ENCODE measurements around the gene PDPK1. TPM values are rescaled to one million over a fixed set of nuclear protein-coding genes. Genes with fewer than 3 reads are reported as not detected.
"Not testable (repeated sequence)": the region's sequence is repeated elsewhere in the genome, so short reads cannot be mapped to it uniquely, and the experiment has no call there.

PDPK1 gene
- total and polyA plus RNA-seq, 2 of the 4 experiments (the other 2 are of a cell fraction) = 10.6 to 27.3 TPM

DNA sequence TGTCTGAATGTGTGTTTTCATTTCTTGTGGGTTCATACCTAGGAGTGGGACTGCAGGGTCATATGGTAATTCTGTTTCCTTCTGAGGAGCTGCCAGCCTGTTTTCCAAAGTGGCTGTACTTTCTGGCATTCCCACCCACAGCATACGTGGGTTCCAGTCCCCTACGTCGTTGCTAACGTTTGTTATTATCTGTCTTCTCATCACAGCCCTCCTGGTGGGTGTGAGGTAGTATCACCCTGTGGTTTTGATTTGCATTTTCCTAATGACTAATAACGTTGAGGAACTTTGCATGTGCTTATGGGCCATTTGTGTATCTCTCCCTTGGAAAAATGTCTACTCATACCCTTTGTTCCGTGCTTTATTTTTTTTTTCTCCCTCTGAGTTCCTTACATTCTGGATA, 89.3 kb downstream of the PDPK1 start:
- DNase-seq; H3K27ac ChIP-seq (ENCODE audit: insufficient read depth, low read length); H3K4me2 ChIP-seq (ENCODE audit: low read depth, low read length); H3K14ac ChIP-seq (replicated peaks; ENCODE audit: low read depth, low read length); H2AK5ac ChIP-seq (ENCODE audit: low read depth, low read length); H3K79me1 ChIP-seq (ENCODE audit: low read depth in 1 of 2, low read length in 2 of 2); H4K91ac ChIP-seq (ENCODE audit: insufficient read depth, low read depth, low read length); BruUV-seq (replicated peaks); H3K27me3 ChIP-seq (ENCODE audit: control insufficient read depth, insufficient read depth, low read length); H2BK120ac ChIP-seq (ENCODE audit: low read depth, low read length); H2BK15ac ChIP-seq (ENCODE audit: low read depth, low read length); H2BK20ac ChIP-seq (ENCODE audit: low read depth, low read length); H3K9me3 ChIP-seq (ENCODE audit: control insufficient read depth, insufficient read depth, low read length); H3K23ac ChIP-seq (ENCODE audit: low read depth, low read length); H3K9me1 ChIP-seq (ENCODE audit: insufficient read depth, low read length); H4K8ac ChIP-seq (ENCODE audit: low read depth in 2 of 2, low read length in 2 of 2); H3K56ac ChIP-seq (ENCODE audit: extremely low read depth, insufficient read depth, low read length); H2BK5ac ChIP-seq (ENCODE audit: low read depth, low read length, poor library complexity, severe bottlenecking); POLR2A ChIA-PET (ENCODE audit: unreplicated experiment); H4K20me1 ChIP-seq (ENCODE audit: insufficient read depth, low read length); H3K4me1 ChIP-seq (ENCODE audit: control insufficient read depth, insufficient read depth, low read length); H4K5ac ChIP-seq (ENCODE audit: low read depth, low read length); intact Hi-C loops (cut with micrococcal nuclease); CTCF ChIA-PET; ATAC-seq (ENCODE audit: low read depth); in situ Hi-C loops (cut with MboI; ENCODE audit: low sequenced_read_pairs); H2AK9ac ChIP-seq (replicated peaks; ENCODE audit: low read depth, low read length, poor library complexity); H2AFZ ChIP-seq (replicated peaks; ENCODE audit: low read length, poor library complexity); H3K36me3 ChIP-seq (ENCODE audit: control insufficient read depth, insufficient read depth, low read length); H3K4ac ChIP-seq (ENCODE audit: low read depth, low read length); dilution Hi-C loops (cut with HindIII; ENCODE audit: low sequenced_read_pairs, unreplicated experiment); H3K9ac ChIP-seq (ENCODE audit: low read depth, low read length); H3K4me3 ChIP-seq (ENCODE audit: insufficient read depth, low read depth, low read length); H3K18ac ChIP-seq (ENCODE audit: low read depth, low read length): not testable (repeated sequence)
- WGBS, 2 experiments (ENCODE audit: extremely low coverage in 2 of 2, insufficient read length in 1 of 2) = no CpG with 5 or more reads among the region's 6 CpGs

DNA sequence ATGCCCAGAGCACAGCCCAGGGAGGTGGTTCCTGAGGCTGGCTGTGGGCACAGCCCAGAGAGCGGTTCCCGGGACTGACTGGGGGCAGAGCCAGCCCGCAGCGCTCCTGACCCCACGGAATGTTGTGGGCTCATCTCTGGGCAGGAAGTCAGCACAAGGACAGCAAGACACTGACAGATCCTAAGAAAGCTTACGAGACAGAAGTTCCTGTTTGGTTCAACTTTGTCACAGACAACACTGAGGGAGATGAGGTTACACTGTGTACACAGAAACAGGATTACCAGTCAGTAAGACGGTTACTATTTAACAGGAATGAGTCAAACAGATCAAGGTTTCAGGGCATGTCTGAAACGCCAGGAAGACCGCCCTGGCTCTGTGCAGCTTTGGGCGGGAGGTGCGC, 93.4 kb downstream of the PDPK1 start:
- in situ Hi-C loops (cut with MboI; ENCODE audit: low sequenced_read_pairs); H3K36me3 ChIP-seq (ENCODE audit: control insufficient read depth, insufficient read depth, low read length); intact Hi-C loops (cut with micrococcal nuclease); H4K8ac ChIP-seq (ENCODE audit: low read depth in 2 of 2, low read length in 2 of 2); H3K27me3 ChIP-seq (ENCODE audit: control insufficient read depth, insufficient read depth, low read length); DNase-seq; H3K4me3 ChIP-seq (ENCODE audit: insufficient read depth, low read depth, low read length); H2AK5ac ChIP-seq (ENCODE audit: low read depth, low read length); H3K9me3 ChIP-seq (ENCODE audit: control insufficient read depth, insufficient read depth, low read length); H3K56ac ChIP-seq (ENCODE audit: extremely low read depth, insufficient read depth, low read length); H3K23ac ChIP-seq (ENCODE audit: low read depth, low read length); H3K9me1 ChIP-seq (ENCODE audit: insufficient read depth, low read length); H2AK9ac ChIP-seq (replicated peaks; ENCODE audit: low read depth, low read length, poor library complexity); H2BK15ac ChIP-seq (ENCODE audit: low read depth, low read length); H2BK5ac ChIP-seq (ENCODE audit: low read depth, low read length, poor library complexity, severe bottlenecking); H2BK20ac ChIP-seq (ENCODE audit: low read depth, low read length); H2AFZ ChIP-seq (replicated peaks; ENCODE audit: low read length, poor library complexity); H3K4me2 ChIP-seq (ENCODE audit: low read depth, low read length); BruUV-seq (replicated peaks); CTCF ChIA-PET; H4K5ac ChIP-seq (ENCODE audit: low read depth, low read length); H3K4me1 ChIP-seq (ENCODE audit: control insufficient read depth, insufficient read depth, low read length); H3K18ac ChIP-seq (ENCODE audit: low read depth, low read length); H4K20me1 ChIP-seq (ENCODE audit: insufficient read depth, low read length); H3K9ac ChIP-seq (ENCODE audit: low read depth, low read length); H3K27ac ChIP-seq (ENCODE audit: insufficient read depth, low read length); POLR2A ChIA-PET (ENCODE audit: unreplicated experiment); H4K91ac ChIP-seq (ENCODE audit: insufficient read depth, low read depth, low read length); ATAC-seq (ENCODE audit: low read depth); H3K4ac ChIP-seq (ENCODE audit: low read depth, low read length); dilution Hi-C loops (cut with HindIII; ENCODE audit: low sequenced_read_pairs, unreplicated experiment); H3K14ac ChIP-seq (replicated peaks; ENCODE audit: low read depth, low read length); H3K79me1 ChIP-seq (ENCODE audit: low read depth in 1 of 2, low read length in 2 of 2); H2BK120ac ChIP-seq (ENCODE audit: low read depth, low read length): not testable (repeated sequence)
- no CpG with 5 or more reads among the region's 11 CpGs for WGBS, 2 experiments (ENCODE audit: extremely low coverage in 2 of 2, insufficient read length in 1 of 2)

All from IMR-90 (cell line).